Right lobe of liver (tissue), 6 donors: ENCODE data around the gene PELI3. TPM values are rescaled to one million over a fixed set of nuclear protein-coding genes. Genes with fewer than 3 reads are reported as not detected.

Experiments used
- ATAC-seq, 4 donors: fragments of 200-7000 bp; cut with Tn5 transposase; one replicate each; pipeline ENCODE4 v1.9.1; 2020; ENCODE audit warnings: mild to moderate bottlenecking in 4 of 4, moderate library complexity in 4 of 4
- DNase-seq, 3 donors: peaks; one replicate each; pipeline ENCODE4 v3.0.0-alpha.2; 2020
- H3K27ac ChIP-seq, 3 donors: fragments of 200-600 bp; one replicate each; pipeline ENCODE4 v1.8.0; 2022
- H3K27me3 ChIP-seq, 2 donors: fragments of 200-600 bp; one replicate each; pipeline ENCODE4 v1.8.0; 2022
- H3K36me3 ChIP-seq, 4 donors: fragments of 200-600 bp; sonication (generic) in 1 of 4; one replicate each; pipeline versions ENCODE4 v1.5.1 to v1.8.0; 2017 to 2022; ENCODE audit warnings: control low read depth in 1 of 4
- H3K4me1 ChIP-seq, 4 donors: fragments of 200-600 bp; sonication (generic) in 1 of 4; one replicate each; pipeline versions ENCODE4 v1.5.1 to v1.8.0; 2017 to 2022; ENCODE audit warnings: control low read depth in 1 of 4
- H3K4me3 ChIP-seq, 3 donors: fragments of 200-600 bp; one replicate each; pipeline ENCODE4 v1.8.0; 2022
- H3K9me3 ChIP-seq, 4 donors: fragments of 200-600 bp; sonication (generic) in 1 of 4; one replicate each; pipeline versions ENCODE4 v1.5.1 to v1.8.0; 2017 to 2022; ENCODE audit warnings: control low read depth in 1 of 4
- CTCF ChIP-seq, 4 donors: fragments of 200-600 bp in 3 of 4; fragments of 450-650 bp in 1 of 4; IDR thresholded peaks; one replicate each; pipeline versions ENCODE4 v1.5.1 to v1.8.0; 2016 to 2022; ENCODE audit warnings: antibody characterized with exemption in 4 of 4, mild to moderate bottlenecking in 2 of 4
- POLR2A ChIP-seq: fragments of 450-650 bp; IDR thresholded peaks from one replicate; pipeline ENCODE4 v1.6.1; 2017; ENCODE audit warnings: antibody characterized with exemption, mild to moderate bottlenecking
- WGBS: methylation state at CpG from one replicate; pipeline ENCODE4 v1.1.6; 2018; ENCODE audit warnings: low coverage, low lambda C conversion rate; ENCODE audit not compliant: insufficient coverage; ENCODE audit errors: missing lambda C conversion rate; 5-methylcytosine and 5-hydroxymethylcytosine counted together
- intact Hi-C, 2 donors: fragments of 100-400 bp; cut with DNase I; formaldehyde crosslinking; loops; one replicate each; pipeline versions ENCODE4 v1.11.2 to v1.14.1; 2022
- total RNA-seq, 6 experiments: library from RNA; depleted of rRNA in 2 of 6; stranded (reverse); fragments of >200 nt in 2 of 6; fragmentation: NEBNext Ultra II Directional in 3 of 6; extraction: Animal tissue kit (Norgen Biotek cat#: 25700) in 3 of 6; gene quantifications; one replicate each; pipeline versions ENCODE4 v1.1.0 to v1.2.4, GENCODE V29; 2016 to 2023
- donor health status: DM: no; HTN: yes; CAD: no.
- donor health status: DM: no; HTN: no; CAD: no.
- donor health status: DM: no; HTN: no; CAD: no.
- donor health status: DM: no; HTN: yes; CAD: no.
- donor health status: DM: no; HTN: yes; CAD: no.

PELI3 gene
- total RNA-seq, 6 experiments from 2014 or later: 2.0 to 5.3 (median 3.2) TPM

- no peaks in the 10 kb centered on the region for H3K36me3 ChIP-seq
- ATAC-seq (no peak), DNase-seq (no peak)
- no peaks in the 10 kb centered on the region for H3K27me3 ChIP-seq
- WGBS: 83% methylated on average over 4 of the region's 6 CpGs
- no peak for TF ChIP-seq POLR2A
- no peak for TF ChIP-seq CTCF (IDR thresholded peaks at IDR 0.05)
- no peaks in the 10 kb centered on the region for H3K9me3 ChIP-seq
- no peak overlapping the region for H3K27ac ChIP-seq
- intact Hi-C loops: no loop called here
- H3K4me1 ChIP-seq: peaks cover 0 to 8% (median 0%) of the 10 kb centered on the region in 4 donors
- H3K4me3 ChIP-seq: no peak overlapping the region
These were observed 2.0 kb downstream of the PELI3 start for GRCh38 chr11:66468691-66469090.

- no peak for ATAC-seq
- Histone ChIP-seq H3K36me3 (no peaks in the 10 kb centered on the region), H3K4me3 (no peak overlapping the region), H3K4me1 (peaks cover 0 to 8% (median 0%) of the 10 kb centered on the region in 4 donors), H3K27me3 (no peaks in the 10 kb centered on the region), H3K9me3 (no peaks in the 10 kb centered on the region), H3K27ac (no peak overlapping the region)
- WGBS: no CpG with 5 or more reads among the region's 1 CpG
- DNase-seq: no peak
- intact Hi-C loops: no loop called here
- TF ChIP-seq CTCF (IDR thresholded peaks at IDR 0.05) (no peak), POLR2A (no peak)
These were observed 2.7 kb downstream of the PELI3 start for GRCh38 chr11:66469441-66469840.

GRCh38 chr11:66470015-66470414 is 3.3 kb downstream of the PELI3 start:
- no peak overlapping the region for H3K4me3 ChIP-seq
- intact Hi-C loops: no loop called here
- no peak overlapping the region for H3K27ac ChIP-seq
- DNase-seq: no peak
- no peaks in the 10 kb centered on the region for H3K27me3 ChIP-seq
- no peak for ATAC-seq
- 100% methylated on average over 1 of the region's 3 CpGs for WGBS
- peaks cover 0 to 8% (median 0%) of the 10 kb centered on the region in 4 donors for H3K4me1 ChIP-seq
- H3K36me3 ChIP-seq: no peaks in the 10 kb centered on the region
- no peaks in the 10 kb centered on the region for H3K9me3 ChIP-seq
- TF ChIP-seq POLR2A (no peak), CTCF (IDR thresholded peaks at IDR 0.05) (no peak)

- Histone ChIP-seq H3K9me3 (no peaks in the 10 kb centered on the region), H3K4me3 (no peak overlapping the region), H3K36me3 (no peaks in the 10 kb centered on the region), H3K27me3 (no peaks in the 10 kb centered on the region), H3K27ac (no peak overlapping the region), H3K4me1 (peaks cover 0 to 8% (median 0%) of the 10 kb centered on the region in 4 donors)
- DNase-seq (no peak), ATAC-seq (no peak)
- 92% methylated on average over 2 of the region's 16 CpGs for WGBS
- intact Hi-C loops: no loop called here
- no peak for TF ChIP-seq CTCF (IDR thresholded peaks at IDR 0.05)
- no peak for TF ChIP-seq POLR2A
These were observed 4.4 kb downstream of the PELI3 start for GRCh38 chr11:66471142-66471541.

- ATAC-seq (no peak), DNase-seq (no peak)
- intact Hi-C loops: no loop called here
- Histone ChIP-seq H3K27me3 (no peaks in the 10 kb centered on the region), H3K9me3 (no peaks in the 10 kb centered on the region), H3K27ac (no peak overlapping the region), H3K36me3 (no peaks in the 10 kb centered on the region), H3K4me1 (peaks cover 0 to 8% (median 0%) of the 10 kb centered on the region in 4 donors), H3K4me3 (no peak overlapping the region)
- 94% methylated on average over 4 of the region's 9 CpGs for WGBS
- TF ChIP-seq CTCF (IDR thresholded peaks at IDR 0.05): no peak
- no peak for TF ChIP-seq POLR2A
These were observed 5.3 kb downstream of the PELI3 start for GRCh38 chr11:66472054-66472453.
